ENCODE measurements around the gene LIN7A.

DNA sequence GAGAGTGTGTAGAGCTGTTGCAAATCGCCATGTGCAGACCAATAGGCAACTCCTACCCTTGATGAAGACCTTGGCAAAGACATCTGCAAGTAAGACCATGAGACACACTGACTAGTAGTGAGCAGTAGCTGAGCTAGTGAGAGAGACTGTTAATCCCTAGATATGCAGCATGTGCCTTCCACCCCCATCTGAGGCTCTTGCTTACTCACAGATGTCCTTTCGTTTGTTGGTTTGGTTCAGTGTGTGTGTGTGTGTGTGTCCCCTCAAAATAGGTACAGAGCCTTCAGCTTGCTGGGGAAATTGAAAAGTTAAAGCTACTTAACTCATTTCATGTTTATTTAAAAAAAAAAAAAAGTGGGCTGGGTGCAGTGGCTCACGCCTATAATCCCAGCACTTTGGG, 183.5 kb downstream of the LIN7A start:
- TF ChIP-seq EP300 (IDR thresholded peaks at IDR 0.05) = no peak
- TF ChIP-seq POLR2AphosphoS5 (IDR thresholded peaks at IDR 0.05) = no peak

All from upper lobe of left lung (tissue), 4 donors.